ENCODE measurements around the gene TSPAN33. TPM values are rescaled to one million over a fixed set of nuclear protein-coding genes. Genes with fewer than 3 reads are reported as not detected.

TSPAN33 gene
- total and polyA plus RNA-seq, 2 of the 13 experiments (the other 11 are each of a cell fraction or from before 2014, with no cell fraction given) = 15.3 to 16.5 TPM

- TF ChIP-seq, protein P1, sequence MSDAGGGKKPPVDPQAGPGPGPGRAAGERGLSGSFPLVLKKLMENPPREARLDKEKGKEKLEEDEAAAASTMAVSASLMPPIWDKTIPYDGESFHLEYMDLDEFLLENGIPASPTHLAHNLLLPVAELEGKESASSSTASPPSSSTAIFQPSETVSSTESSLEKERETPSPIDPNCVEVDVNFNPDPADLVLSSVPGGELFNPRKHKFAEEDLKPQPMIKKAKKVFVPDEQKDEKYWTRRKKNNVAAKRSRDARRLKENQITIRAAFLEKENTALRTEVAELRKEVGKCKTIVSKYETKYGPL (CRISPR knock-in tag; IDR thresholded peaks at IDR 0.05) = no peak
- TF ChIP-seq TEAD3 (CRISPR knock-in tag; optimal IDR thresholded peaks at IDR 0.05; ENCODE audit: borderline replicate concordance) (peak; percentile 43), SALL1 (CRISPR knock-in tag; IDR thresholded peaks at IDR 0.05) (peak; percentile 68), SMC3 (IDR thresholded peaks at IDR 0.05; ENCODE audit: low read length) (peak; percentile 89), ZNF317 (CRISPR knock-in tag; IDR thresholded peaks at IDR 0.05) (no peak), ZNF407 (CRISPR knock-in tag; IDR thresholded peaks at IDR 0.05; ENCODE audit: not compliant biosample characterization) (peak; percentile 40), KDM3A (CRISPR knock-in tag; IDR thresholded peaks at IDR 0.05; ENCODE audit: low read depth) (peak; percentile 66; the same call in 1 of the 2 replicates), HOXA3 (CRISPR knock-in tag; IDR thresholded peaks at IDR 0.05) (peak; percentile 22; the same call in 1 of the 2 replicates), ZNF564 (CRISPR knock-in tag; IDR thresholded peaks at IDR 0.05) (no peak)
- TF ChIP-seq, protein P2, sequence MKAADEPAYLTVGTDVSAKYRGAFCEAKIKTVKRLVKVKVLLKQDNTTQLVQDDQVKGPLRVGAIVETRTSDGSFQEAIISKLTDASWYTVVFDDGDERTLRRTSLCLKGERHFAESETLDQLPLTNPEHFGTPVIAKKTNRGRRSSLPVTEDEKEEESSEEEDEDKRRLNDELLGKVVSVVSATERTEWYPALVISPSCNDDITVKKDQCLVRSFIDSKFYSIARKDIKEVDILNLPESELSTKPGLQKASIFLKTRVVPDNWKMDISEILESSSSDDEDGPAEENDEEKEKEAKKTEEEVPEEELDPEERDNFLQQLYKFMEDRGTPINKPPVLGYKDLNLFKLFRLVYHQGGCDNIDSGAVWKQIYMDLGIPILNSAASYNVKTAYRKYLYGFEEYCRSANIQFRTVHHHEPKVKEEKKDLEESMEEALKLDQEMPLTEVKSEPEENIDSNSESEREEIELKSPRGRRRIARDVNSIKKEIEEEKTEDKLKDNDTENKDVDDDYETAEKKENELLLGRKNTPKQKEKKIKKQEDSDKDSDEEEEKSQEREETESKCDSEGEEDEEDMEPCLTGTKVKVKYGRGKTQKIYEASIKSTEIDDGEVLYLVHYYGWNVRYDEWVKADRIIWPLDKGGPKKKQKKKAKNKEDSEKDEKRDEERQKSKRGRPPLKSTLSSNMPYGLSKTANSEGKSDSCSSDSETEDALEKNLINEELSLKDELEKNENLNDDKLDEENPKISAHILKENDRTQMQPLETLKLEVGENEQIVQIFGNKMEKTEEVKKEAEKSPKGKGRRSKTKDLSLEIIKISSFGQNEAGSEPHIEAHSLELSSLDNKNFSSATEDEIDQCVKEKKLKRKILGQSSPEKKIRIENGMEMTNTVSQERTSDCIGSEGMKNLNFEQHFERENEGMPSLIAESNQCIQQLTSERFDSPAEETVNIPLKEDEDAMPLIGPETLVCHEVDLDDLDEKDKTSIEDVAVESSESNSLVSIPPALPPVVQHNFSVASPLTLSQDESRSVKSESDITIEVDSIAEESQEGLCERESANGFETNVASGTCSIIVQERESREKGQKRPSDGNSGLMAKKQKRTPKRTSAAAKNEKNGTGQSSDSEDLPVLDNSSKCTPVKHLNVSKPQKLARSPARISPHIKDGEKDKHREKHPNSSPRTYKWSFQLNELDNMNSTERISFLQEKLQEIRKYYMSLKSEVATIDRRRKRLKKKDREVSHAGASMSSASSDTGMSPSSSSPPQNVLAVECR (CRISPR knock-in tag; IDR thresholded peaks at IDR 0.05; ENCODE audit: borderline replicate concordance) = peak; percentile 51; the same call in 1 of the 2 replicates
- TF ChIP-seq, protein P3, sequence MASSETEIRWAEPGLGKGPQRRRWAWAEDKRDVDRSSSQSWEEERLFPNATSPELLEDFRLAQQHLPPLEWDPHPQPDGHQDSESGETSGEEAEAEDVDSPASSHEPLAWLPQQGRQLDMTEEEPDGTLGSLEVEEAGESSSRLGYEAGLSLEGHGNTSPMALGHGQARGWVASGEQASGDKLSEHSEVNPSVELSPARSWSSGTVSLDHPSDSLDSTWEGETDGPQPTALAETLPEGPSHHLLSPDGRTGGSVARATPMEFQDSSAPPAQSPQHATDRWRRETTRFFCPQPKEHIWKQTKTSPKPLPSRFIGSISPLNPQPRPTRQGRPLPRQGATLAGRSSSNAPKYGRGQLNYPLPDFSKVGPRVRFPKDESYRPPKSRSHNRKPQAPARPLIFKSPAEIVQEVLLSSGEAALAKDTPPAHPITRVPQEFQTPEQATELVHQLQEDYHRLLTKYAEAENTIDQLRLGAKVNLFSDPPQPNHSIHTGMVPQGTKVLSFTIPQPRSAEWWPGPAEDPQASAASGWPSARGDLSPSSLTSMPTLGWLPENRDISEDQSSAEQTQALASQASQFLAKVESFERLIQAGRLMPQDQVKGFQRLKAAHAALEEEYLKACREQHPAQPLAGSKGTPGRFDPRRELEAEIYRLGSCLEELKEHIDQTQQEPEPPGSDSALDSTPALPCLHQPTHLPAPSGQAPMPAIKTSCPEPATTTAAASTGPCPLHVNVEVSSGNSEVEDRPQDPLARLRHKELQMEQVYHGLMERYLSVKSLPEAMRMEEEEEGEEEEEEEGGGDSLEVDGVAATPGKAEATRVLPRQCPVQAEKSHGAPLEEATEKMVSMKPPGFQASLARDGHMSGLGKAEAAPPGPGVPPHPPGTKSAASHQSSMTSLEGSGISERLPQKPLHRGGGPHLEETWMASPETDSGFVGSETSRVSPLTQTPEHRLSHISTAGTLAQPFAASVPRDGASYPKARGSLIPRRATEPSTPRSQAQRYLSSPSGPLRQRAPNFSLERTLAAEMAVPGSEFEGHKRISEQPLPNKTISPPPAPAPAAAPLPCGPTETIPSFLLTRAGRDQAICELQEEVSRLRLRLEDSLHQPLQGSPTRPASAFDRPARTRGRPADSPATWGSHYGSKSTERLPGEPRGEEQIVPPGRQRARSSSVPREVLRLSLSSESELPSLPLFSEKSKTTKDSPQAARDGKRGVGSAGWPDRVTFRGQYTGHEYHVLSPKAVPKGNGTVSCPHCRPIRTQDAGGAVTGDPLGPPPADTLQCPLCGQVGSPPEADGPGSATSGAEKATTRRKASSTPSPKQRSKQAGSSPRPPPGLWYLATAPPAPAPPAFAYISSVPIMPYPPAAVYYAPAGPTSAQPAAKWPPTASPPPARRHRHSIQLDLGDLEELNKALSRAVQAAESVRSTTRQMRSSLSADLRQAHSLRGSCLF (CRISPR knock-in tag; IDR thresholded peaks at IDR 0.05; ENCODE audit: borderline replicate concordance) = no peak
These were observed 74.1 kb downstream of the TSPAN33 start (continued) for GRCh38 chr7:129218514-129219062.

All from HepG2 (cell line).